GM12878 (cell line): Measurements from ENCODE around the gene NOSTRIN. TPM values are rescaled to one million over a fixed set of nuclear protein-coding genes. Genes with fewer than 3 reads are reported as not detected.

Experiments used
- ATAC-seq: fragments of 200-7000 bp; cut with Tn5 transposase; 3 replicates; pipeline ENCODE4 v1.9.1; 2020; ENCODE audit warnings: mild to moderate bottlenecking, moderate library complexity
- BruUV-seq: library from RNA; stranded (reverse); fragments of 400-500 nt; replicated peaks from 2 replicates; lab custom pipeline; 2021; lab: Mats Ljungman, UMichigan
- CTCF ChIA-PET: fragments of 300-600 bp; sonication (Branson Sonifier 250); formaldehyde crosslinking; extraction: SDS; loops from one replicate; lab custom pipeline; 2021; ENCODE audit warnings: inconsistent platforms; lab: Yijun Ruan, JAX
- POLR2A ChIA-PET: fragments of 350-600 bp; formaldehyde crosslinking; extraction: SDS; loops from one replicate; lab custom pipeline; 2021; ENCODE audit warnings: inconsistent platforms; lab: Charles Lee
- RAD21 ChIA-PET: fragments of 300-600 bp; sonication (Branson Sonifier 250); formaldehyde crosslinking; loops from one replicate; lab custom pipeline; 2023; ENCODE audit warnings: antibody characterized with exemption; ENCODE audit not compliant: unreplicated experiment; lab: Charles Lee
- SMC1A ChIA-PET: fragments of 300-600 bp; sonication (Branson Sonifier 250); formaldehyde crosslinking; loops from one replicate; lab custom pipeline; 2023; ENCODE audit not compliant: unreplicated experiment, uncharacterized antibody; lab: Charles Lee
- DNase-seq: peaks from one replicate; pipeline ENCODE4 v3.0.0-alpha.2; 2011; ENCODE audit warnings: low read depth, low spot score
- FAIRE-seq: peaks from 3 replicates; lab custom pipeline; 2011; peaks lifted over from hg19 to GRCh38; lab: Jason Lieb, UNC
- H2AFZ ChIP-seq: 2 replicates; pipeline ENCODE4 v1.6.0; 2011; ENCODE audit warnings: low read depth, low read length, control low read depth; ENCODE audit not compliant: control insufficient read depth
- H3K27ac ChIP-seq: 2 replicates; pipeline ENCODE4 v1.5.1; 2011; ENCODE audit warnings: control low read depth; ENCODE audit not compliant: control insufficient read depth, insufficient read depth
- H3K27me3 ChIP-seq, 2 experiments: replicated peaks in 1 of 2; 2 replicates each; pipeline versions ENCODE4 v1.6.0 to v1.6.1; 2011; ENCODE audit warnings: low read length in 1 of 2; ENCODE audit not compliant: control insufficient read depth in 2 of 2, insufficient read depth in 2 of 2
- H3K36me3 ChIP-seq, 2 experiments: 2 replicates each; pipeline ENCODE4 v1.5.1; 2011; ENCODE audit warnings: low read length in 1 of 2; ENCODE audit not compliant: control insufficient read depth in 2 of 2, insufficient read depth in 2 of 2
- H3K4me1 ChIP-seq: 2 replicates; pipeline ENCODE4 v1.6.1; 2011; ENCODE audit warnings: mild to moderate bottlenecking, low read length, moderate library complexity, mixed read lengths; ENCODE audit not compliant: control insufficient read depth, insufficient read depth
- H3K4me2 ChIP-seq: 2 replicates; pipeline ENCODE4 v1.6.0; 2011; ENCODE audit warnings: control low read depth; ENCODE audit not compliant: control insufficient read depth, insufficient read depth
- H3K4me3 ChIP-seq: fragments of 200-600 bp; sonication (generic); 2 replicates; pipeline ENCODE4 v1.5.1; 2016
- H3K79me2 ChIP-seq: 2 replicates; pipeline ENCODE4 v1.6.0; 2011; ENCODE audit warnings: low read length; ENCODE audit not compliant: control insufficient read depth, insufficient read depth
- H3K9ac ChIP-seq: 2 replicates; pipeline ENCODE4 v1.8.0; 2011; ENCODE audit warnings: low read length, control low read depth, mixed read lengths; ENCODE audit not compliant: control insufficient read depth, insufficient read depth
- H3K9me3 ChIP-seq: replicated peaks from 3 replicates; pipeline ENCODE4 v1.5.1; 2011; ENCODE audit warnings: mild to moderate bottlenecking, low read length; ENCODE audit not compliant: control insufficient read depth, insufficient read depth
- H4K20me1 ChIP-seq: 2 replicates; pipeline ENCODE4 v1.6.0; 2011; ENCODE audit not compliant: control insufficient read depth, insufficient read depth
- BHLHE40 ChIP-seq, 2 experiments: fragments of 450-650 bp in 1 of 2; IDR thresholded peaks; 2 replicates each; pipeline ENCODE4 v1.6.1; 2011 to 2017; ENCODE audit warnings: low read depth in 2 of 2, borderline replicate concordance in 1 of 2, improper control_type of control experiment in 1 of 2, low read length in 1 of 2, mild to moderate bottlenecking in 1 of 2
- CREM ChIP-seq: IDR thresholded peaks from 2 replicates; pipeline ENCODE4 v1.6.1; 2014; ENCODE audit warnings: antibody characterized with exemption, low read depth
- IKZF2 ChIP-seq, 2 experiments: fragments of 450-650 bp; IDR thresholded peaks; 2 replicates each; pipeline ENCODE4 v1.6.1; 2017; ENCODE audit warnings: mild to moderate bottlenecking in 2 of 2, moderate library complexity in 2 of 2
- NR2C1 ChIP-seq: fragments of 450-650 bp; IDR thresholded peaks from 2 replicates; pipeline ENCODE4 v1.6.1; 2017; ENCODE audit warnings: antibody characterized with exemption, mild to moderate bottlenecking, moderate library complexity
- NR2F1 ChIP-seq: fragments of 450-650 bp; conservative IDR thresholded peaks from 2 replicates; pipeline ENCODE4 v1.6.1; 2017; ENCODE audit warnings: mild to moderate bottlenecking
- POLR2AphosphoS2 ChIP-seq: IDR thresholded peaks from 2 replicates; pipeline ENCODE4 v1.6.1; 2011; ENCODE audit warnings: low read depth, mild to moderate bottlenecking, low read length, improper control_type of control experiment, moderate library complexity
- SKIL ChIP-seq: fragments of 450-650 bp; IDR thresholded peaks from 2 replicates; pipeline ENCODE4 v1.6.1; 2017; ENCODE audit warnings: mild to moderate bottlenecking, low read depth, inconsistent platforms; ENCODE audit not compliant: poor library complexity, severe bottlenecking
- TCF7 ChIP-seq: IDR thresholded peaks from 2 replicates; pipeline ENCODE4 v1.6.1; 2014; ENCODE audit warnings: antibody characterized with exemption, borderline replicate concordance
- WGBS: methylation state at CpG from one replicate; pipeline ENCODE4 v1.1.6; 2016; ENCODE audit warnings: low lambda C conversion rate; ENCODE audit not compliant: insufficient replicate concordance, insufficient coverage; ENCODE audit errors: missing lambda C conversion rate; 5-methylcytosine and 5-hydroxymethylcytosine counted together
- in situ Hi-C: fragments of 300-500 bp; cut with MboI; formaldehyde crosslinking; loops from 9 replicates; pipeline ENCODE4 v1.14.3; 2018; ENCODE audit warnings: mixed read lengths
- intact Hi-C: fragments of 100-400 bp; cut with micrococcal nuclease; formaldehyde crosslinking; loops from one replicate; pipeline ENCODE4 v1.14.2; 2022; ENCODE audit not compliant: unreplicated experiment
- polyA plus RNA-seq, 11 experiments: library from polyadenylated mRNA; depleted of rRNA in 4 of 11; unstranded in 6 of 11; stranded (reverse) in 5 of 11; fragments of >200 nt; fragmentation: Nextera tagmentation in 4 of 11; fragmentation: Illumina TruSeq in 1 of 11; extraction: Ambion mirVana in 4 of 11; extraction: Trizol in 1 of 11; gene quantifications; 1 replicate in 1 of 11; 2 replicates in 10 of 11; pipeline versions ENCODE4 v1.2.1 to v1.2.3, GENCODE V29; 2011 to 2016; ENCODE audit warnings: inconsistent platforms in 2 of 11, missing spikeins in 2 of 11, low read depth in 1 of 11
- total RNA-seq, 4 experiments: library from RNA; depleted of rRNA in 3 of 4; stranded (reverse); fragments of >200 nt in 3 of 4; fragmentation: Illumina TruSeq in 1 of 4; extraction: Trizol in 1 of 4; gene quantifications; 2 replicates each; pipeline versions ENCODE4 v1.2.1 to v1.2.3, GENCODE V29; 2013 to 2021
- TF ChIP-seq, protein P1 (sequence below): IDR thresholded peaks from 2 replicates; pipeline ENCODE4 v1.6.1; 2012; ENCODE audit warnings: low read depth, low read length, improper control_type of control experiment
- TF ChIP-seq, protein P2 (sequence below): fragments of 450-650 bp; IDR thresholded peaks from 2 replicates; pipeline ENCODE4 v1.6.1; 2017; ENCODE audit warnings: mild to moderate bottlenecking, moderate library complexity
- TF ChIP-seq, protein P3 (sequence below): fragments of 450-650 bp; IDR thresholded peaks from 2 replicates; pipeline ENCODE4 v1.6.1; 2017; ENCODE audit warnings: mild to moderate bottlenecking

Gene NOSTRIN
- total and polyA plus RNA-seq, 10 of the 15 experiments (the other 5 are each of a cell fraction or from before 2014, with no cell fraction given), result 0.13 to 0.42 (median 0.37) TPM; not detected in 5

- POLR2A ChIA-PET, result no interaction called here
- SMC1A ChIA-PET, result no interaction called here
- Histone ChIP-seq H3K27me3 (0 out of 4 replicates have a peak, but pooled peaks cover 0 to 3% of the 10 kb centered on the region in 2 experiments), H3K4me3 (peak within 1 kb of the TSS; percentile 93), H3K9ac (peak within 1 kb of the TSS; percentile 83), H3K27ac (peak within 1 kb of the TSS; percentile 52), H3K4me2 (peak within 1 kb of the TSS; percentile 61), H3K4me1 (no peaks in the 10 kb centered on the region), H3K9me3 (no peaks in the 10 kb centered on the region), H3K36me3 (no peaks in the 10 kb centered on the region), H2AFZ (peak within 1 kb of the TSS; percentile 78), H3K79me2 (peaks cover 9% of the 10 kb centered on the region), H4K20me1 (no peaks in the 10 kb centered on the region)
- in situ Hi-C loops (no loop called here), intact Hi-C loops (no loop called here)
- BruUV-seq, result no TSS peak
- ATAC-seq (peak; percentile 100), FAIRE-seq (peak; percentile 99), DNase-seq (peak; percentile 82)
- 1% methylated on average over 38 of the region's 38 CpGs for WGBS
- CTCF ChIA-PET, result interaction anchor here (0.6 kb wide), 1 partner anchor 885 kb away, joined by 4 read pairs; no protein-coding TSS in a partner anchor
- RAD21 ChIA-PET, result no interaction called here
- TF ChIP-seq, protein P1, sequence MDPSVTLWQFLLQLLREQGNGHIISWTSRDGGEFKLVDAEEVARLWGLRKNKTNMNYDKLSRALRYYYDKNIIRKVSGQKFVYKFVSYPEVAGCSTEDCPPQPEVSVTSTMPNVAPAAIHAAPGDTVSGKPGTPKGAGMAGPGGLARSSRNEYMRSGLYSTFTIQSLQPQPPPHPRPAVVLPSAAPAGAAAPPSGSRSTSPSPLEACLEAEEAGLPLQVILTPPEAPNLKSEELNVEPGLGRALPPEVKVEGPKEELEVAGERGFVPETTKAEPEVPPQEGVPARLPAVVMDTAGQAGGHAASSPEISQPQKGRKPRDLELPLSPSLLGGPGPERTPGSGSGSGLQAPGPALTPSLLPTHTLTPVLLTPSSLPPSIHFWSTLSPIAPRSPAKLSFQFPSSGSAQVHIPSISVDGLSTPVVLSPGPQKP, result no peak
- no peak for TF ChIP-seq TCF7
- TF ChIP-seq, protein P2, sequence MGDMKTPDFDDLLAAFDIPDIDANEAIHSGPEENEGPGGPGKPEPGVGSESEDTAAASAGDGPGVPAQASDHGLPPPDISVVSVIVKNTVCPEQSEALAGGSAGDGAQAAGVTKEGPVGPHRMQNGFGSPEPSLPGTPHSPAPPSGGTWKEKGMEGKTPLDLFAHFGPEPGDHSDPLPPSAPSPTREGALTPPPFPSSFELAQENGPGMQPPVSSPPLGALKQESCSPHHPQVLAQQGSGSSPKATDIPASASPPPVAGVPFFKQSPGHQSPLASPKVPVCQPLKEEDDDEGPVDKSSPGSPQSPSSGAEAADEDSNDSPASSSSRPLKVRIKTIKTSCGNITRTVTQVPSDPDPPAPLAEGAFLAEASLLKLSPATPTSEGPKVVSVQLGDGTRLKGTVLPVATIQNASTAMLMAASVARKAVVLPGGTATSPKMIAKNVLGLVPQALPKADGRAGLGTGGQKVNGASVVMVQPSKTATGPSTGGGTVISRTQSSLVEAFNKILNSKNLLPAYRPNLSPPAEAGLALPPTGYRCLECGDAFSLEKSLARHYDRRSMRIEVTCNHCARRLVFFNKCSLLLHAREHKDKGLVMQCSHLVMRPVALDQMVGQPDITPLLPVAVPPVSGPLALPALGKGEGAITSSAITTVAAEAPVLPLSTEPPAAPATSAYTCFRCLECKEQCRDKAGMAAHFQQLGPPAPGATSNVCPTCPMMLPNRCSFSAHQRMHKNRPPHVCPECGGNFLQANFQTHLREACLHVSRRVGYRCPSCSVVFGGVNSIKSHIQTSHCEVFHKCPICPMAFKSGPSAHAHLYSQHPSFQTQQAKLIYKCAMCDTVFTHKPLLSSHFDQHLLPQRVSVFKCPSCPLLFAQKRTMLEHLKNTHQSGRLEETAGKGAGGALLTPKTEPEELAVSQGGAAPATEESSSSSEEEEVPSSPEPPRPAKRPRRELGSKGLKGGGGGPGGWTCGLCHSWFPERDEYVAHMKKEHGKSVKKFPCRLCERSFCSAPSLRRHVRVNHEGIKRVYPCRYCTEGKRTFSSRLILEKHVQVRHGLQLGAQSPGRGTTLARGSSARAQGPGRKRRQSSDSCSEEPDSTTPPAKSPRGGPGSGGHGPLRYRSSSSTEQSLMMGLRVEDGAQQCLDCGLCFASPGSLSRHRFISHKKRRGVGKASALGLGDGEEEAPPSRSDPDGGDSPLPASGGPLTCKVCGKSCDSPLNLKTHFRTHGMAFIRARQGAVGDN, result no peak
- TF ChIP-seq BHLHE40 (IDR thresholded peaks at IDR 0.05; ENCODE audit: borderline replicate concordance in 1 of 2, low read depth in 2 of 2, low read length in 1 of 2), result no peak
- peak; percentile 82 for TF ChIP-seq NR2C1
- no peak for TF ChIP-seq POLR2AphosphoS2
- peak; percentile 79 for TF ChIP-seq CREM
- no peak for TF ChIP-seq NR2F1
- TF ChIP-seq SKIL, result no peak
- TF ChIP-seq IKZF2 (IDR thresholded peaks at IDR 0.05), result no peak
- TF ChIP-seq, protein P3, sequence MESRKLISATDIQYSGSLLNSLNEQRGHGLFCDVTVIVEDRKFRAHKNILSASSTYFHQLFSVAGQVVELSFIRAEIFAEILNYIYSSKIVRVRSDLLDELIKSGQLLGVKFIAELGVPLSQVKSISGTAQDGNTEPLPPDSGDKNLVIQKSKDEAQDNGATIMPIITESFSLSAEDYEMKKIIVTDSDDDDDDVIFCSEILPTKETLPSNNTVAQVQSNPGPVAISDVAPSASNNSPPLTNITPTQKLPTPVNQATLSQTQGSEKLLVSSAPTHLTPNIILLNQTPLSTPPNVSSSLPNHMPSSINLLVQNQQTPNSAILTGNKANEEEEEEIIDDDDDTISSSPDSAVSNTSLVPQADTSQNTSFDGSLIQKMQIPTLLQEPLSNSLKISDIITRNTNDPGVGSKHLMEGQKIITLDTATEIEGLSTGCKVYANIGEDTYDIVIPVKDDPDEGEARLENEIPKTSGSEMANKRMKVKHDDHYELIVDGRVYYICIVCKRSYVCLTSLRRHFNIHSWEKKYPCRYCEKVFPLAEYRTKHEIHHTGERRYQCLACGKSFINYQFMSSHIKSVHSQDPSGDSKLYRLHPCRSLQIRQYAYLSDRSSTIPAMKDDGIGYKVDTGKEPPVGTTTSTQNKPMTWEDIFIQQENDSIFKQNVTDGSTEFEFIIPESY, result no peak
Measured at GRCh38 chr2:168890006-168890782, 87.8 kb downstream of the NOSTRIN start, which contains the start of gene SPC25. TSS of gene SPC25 (minus strand) at chr2:168890430. CDS start at chr2:168889519, 911 bp downstream.
